WERI-Rb-1 (cell line): ENCODE data around the gene NEUROG1.

Experiments
- DNase-seq: peaks from one replicate; pipeline ENCODE4 v3.0.0-alpha.2; 2020
- H3K27ac ChIP-seq: fragments of 250-450 bp; sonication (Bioruptor Pico); 2 replicates; pipeline ENCODE4 v1.5.1; 2020; ENCODE audit warnings: mild to moderate bottlenecking, moderate library complexity
- H3K27me3 ChIP-seq: fragments of 250-450 bp; sonication (Bioruptor Pico); 2 replicates; pipeline ENCODE4 v1.5.1; 2021; ENCODE audit warnings: mild to moderate bottlenecking, low read depth, moderate library complexity; ENCODE audit not compliant: insufficient read depth, severe bottlenecking
- H3K36me3 ChIP-seq: fragments of 250-450 bp; sonication (Bioruptor Pico); 2 replicates; pipeline ENCODE4 v1.5.1; 2020; ENCODE audit warnings: mild to moderate bottlenecking, moderate library complexity
- H3K4me3 ChIP-seq: 2 replicates; pipeline ENCODE4 v1.5.1; 2011; ENCODE audit warnings: low read depth, mild to moderate bottlenecking, control low read depth, low read length
- H3K9me3 ChIP-seq: fragments of 250-450 bp; sonication (Bioruptor Pico); 2 replicates; pipeline ENCODE4 v1.5.1; 2021; ENCODE audit warnings: mild to moderate bottlenecking, moderate library complexity; ENCODE audit not compliant: severe bottlenecking
- TF ChIP-seq, protein P1 (sequence below): IDR thresholded peaks from 2 replicates; pipeline ENCODE4 v1.5.1; 2011; ENCODE audit warnings: low read depth, mild to moderate bottlenecking, control low read depth, inconsistent platforms, low read length

NEUROG1 gene

GRCh38 chr5:135505973-135506372 is 29.8 kb downstream of the NEUROG1 start:
- Histone ChIP-seq H3K27me3 (no peaks in the 10 kb centered on the region), H3K36me3 (no peaks in the 10 kb centered on the region), H3K4me3 (no peak overlapping the region), H3K9me3 (no peaks in the 10 kb centered on the region), H3K27ac (no peak overlapping the region)
- TF ChIP-seq, protein P1, sequence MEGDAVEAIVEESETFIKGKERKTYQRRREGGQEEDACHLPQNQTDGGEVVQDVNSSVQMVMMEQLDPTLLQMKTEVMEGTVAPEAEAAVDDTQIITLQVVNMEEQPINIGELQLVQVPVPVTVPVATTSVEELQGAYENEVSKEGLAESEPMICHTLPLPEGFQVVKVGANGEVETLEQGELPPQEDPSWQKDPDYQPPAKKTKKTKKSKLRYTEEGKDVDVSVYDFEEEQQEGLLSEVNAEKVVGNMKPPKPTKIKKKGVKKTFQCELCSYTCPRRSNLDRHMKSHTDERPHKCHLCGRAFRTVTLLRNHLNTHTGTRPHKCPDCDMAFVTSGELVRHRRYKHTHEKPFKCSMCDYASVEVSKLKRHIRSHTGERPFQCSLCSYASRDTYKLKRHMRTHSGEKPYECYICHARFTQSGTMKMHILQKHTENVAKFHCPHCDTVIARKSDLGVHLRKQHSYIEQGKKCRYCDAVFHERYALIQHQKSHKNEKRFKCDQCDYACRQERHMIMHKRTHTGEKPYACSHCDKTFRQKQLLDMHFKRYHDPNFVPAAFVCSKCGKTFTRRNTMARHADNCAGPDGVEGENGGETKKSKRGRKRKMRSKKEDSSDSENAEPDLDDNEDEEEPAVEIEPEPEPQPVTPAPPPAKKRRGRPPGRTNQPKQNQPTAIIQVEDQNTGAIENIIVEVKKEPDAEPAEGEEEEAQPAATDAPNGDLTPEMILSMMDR = no peak
- DNase-seq = no peak

GRCh38 chr5:135504376-135504775 is 31.4 kb downstream of the NEUROG1 start:
- no peaks in the 10 kb centered on the region for H3K27me3 ChIP-seq
- no peaks in the 10 kb centered on the region for H3K36me3 ChIP-seq
- no peaks in the 10 kb centered on the region for H3K9me3 ChIP-seq
- no peak overlapping the region for H3K4me3 ChIP-seq
- H3K27ac ChIP-seq = no peak overlapping the region
- TF ChIP-seq, protein P1 = no peak
- no peak for DNase-seq

- DNase-seq = no peak
- no peak overlapping the region for H3K4me3 ChIP-seq
- no peaks in the 10 kb centered on the region for H3K36me3 ChIP-seq
- TF ChIP-seq, protein P1 = no peak
- no peaks in the 10 kb centered on the region for H3K27me3 ChIP-seq
- H3K27ac ChIP-seq = no peak overlapping the region
- H3K9me3 ChIP-seq = no peaks in the 10 kb centered on the region
Observed at GRCh38 chr5:135503871-135504270, 31.9 kb downstream of the NEUROG1 start.

GRCh38 chr5:135502836-135503520 is 32.8 kb downstream of the NEUROG1 start:
- H3K9me3 ChIP-seq = no peaks in the 10 kb centered on the region
- H3K27me3 ChIP-seq = no peaks in the 10 kb centered on the region
- TF ChIP-seq, protein P1 = no peak
- no peak overlapping the region for H3K4me3 ChIP-seq
- no peaks in the 10 kb centered on the region for H3K36me3 ChIP-seq
- no peak overlapping the region for H3K27ac ChIP-seq
- peak; percentile 57 for DNase-seq

DNA sequence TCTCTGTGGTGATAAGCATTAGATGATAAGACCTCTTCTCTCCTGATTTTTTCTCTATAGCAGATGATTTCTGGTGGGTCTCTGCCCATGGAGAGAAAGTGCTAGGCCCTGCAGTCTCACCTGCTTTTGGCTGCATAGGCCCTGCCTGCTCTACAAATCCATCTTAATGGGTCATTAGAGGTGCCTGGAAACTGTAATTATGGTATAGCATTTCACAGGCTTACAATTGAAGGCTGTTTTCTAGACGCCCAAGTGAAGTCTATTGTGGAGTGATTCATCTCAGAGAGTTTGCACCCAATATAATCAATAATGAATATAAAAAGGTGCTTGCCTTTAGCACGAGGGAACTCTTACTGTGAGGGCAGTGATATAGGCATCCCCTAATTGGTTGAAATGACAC is 33.8 kb downstream of the NEUROG1 start:
- DNase-seq = peak; percentile 43

More for the DNA sequence above, 33.8 kb downstream of the NEUROG1 start:
- TF ChIP-seq, protein P1 = no peak
- Histone ChIP-seq H3K27ac (no peak overlapping the region), H3K4me3 (no peak overlapping the region), H3K27me3 (no peaks in the 10 kb centered on the region), H3K36me3 (no peaks in the 10 kb centered on the region), H3K9me3 (no peaks in the 10 kb centered on the region)
